Astrocyte of the spinal cord (primary cell): ENCODE measurements around the gene KDM4D.
"Not testable (repeated sequence)": the region's sequence is repeated elsewhere in the genome, so short reads cannot be mapped to it uniquely, and the experiment has no call there.

Source experiments
- DNase-seq: peaks from one replicate; pipeline ENCODE4 v3.0.0; 2011; ENCODE audit warnings: low read depth, low spot score
- H3K4me3 ChIP-seq: 2 replicates; pipeline ENCODE4 v1.5.1; 2011; ENCODE audit warnings: low read depth, mild to moderate bottlenecking, low read length, moderate library complexity
- in situ Hi-C: cut with HindIII; loops from 2 replicates; pipeline ENCODE4 v1.10.0; 2017; ENCODE audit warnings: low sequenced_read_pairs
- TF ChIP-seq, protein P1 (sequence below): IDR thresholded peaks from 2 replicates; pipeline ENCODE4 v1.5.1; 2012; ENCODE audit warnings: low read depth, mild to moderate bottlenecking, low read length, inconsistent platforms

KDM4D gene

GRCh38 chr11:95035316-95035715, 61.8 kb downstream of the KDM4D start:
- TF ChIP-seq, protein P1, sequence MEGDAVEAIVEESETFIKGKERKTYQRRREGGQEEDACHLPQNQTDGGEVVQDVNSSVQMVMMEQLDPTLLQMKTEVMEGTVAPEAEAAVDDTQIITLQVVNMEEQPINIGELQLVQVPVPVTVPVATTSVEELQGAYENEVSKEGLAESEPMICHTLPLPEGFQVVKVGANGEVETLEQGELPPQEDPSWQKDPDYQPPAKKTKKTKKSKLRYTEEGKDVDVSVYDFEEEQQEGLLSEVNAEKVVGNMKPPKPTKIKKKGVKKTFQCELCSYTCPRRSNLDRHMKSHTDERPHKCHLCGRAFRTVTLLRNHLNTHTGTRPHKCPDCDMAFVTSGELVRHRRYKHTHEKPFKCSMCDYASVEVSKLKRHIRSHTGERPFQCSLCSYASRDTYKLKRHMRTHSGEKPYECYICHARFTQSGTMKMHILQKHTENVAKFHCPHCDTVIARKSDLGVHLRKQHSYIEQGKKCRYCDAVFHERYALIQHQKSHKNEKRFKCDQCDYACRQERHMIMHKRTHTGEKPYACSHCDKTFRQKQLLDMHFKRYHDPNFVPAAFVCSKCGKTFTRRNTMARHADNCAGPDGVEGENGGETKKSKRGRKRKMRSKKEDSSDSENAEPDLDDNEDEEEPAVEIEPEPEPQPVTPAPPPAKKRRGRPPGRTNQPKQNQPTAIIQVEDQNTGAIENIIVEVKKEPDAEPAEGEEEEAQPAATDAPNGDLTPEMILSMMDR: no peak
- no peak for DNase-seq
- in situ Hi-C loops: no loop called here
- no peak overlapping the region for H3K4me3 ChIP-seq

DNA sequence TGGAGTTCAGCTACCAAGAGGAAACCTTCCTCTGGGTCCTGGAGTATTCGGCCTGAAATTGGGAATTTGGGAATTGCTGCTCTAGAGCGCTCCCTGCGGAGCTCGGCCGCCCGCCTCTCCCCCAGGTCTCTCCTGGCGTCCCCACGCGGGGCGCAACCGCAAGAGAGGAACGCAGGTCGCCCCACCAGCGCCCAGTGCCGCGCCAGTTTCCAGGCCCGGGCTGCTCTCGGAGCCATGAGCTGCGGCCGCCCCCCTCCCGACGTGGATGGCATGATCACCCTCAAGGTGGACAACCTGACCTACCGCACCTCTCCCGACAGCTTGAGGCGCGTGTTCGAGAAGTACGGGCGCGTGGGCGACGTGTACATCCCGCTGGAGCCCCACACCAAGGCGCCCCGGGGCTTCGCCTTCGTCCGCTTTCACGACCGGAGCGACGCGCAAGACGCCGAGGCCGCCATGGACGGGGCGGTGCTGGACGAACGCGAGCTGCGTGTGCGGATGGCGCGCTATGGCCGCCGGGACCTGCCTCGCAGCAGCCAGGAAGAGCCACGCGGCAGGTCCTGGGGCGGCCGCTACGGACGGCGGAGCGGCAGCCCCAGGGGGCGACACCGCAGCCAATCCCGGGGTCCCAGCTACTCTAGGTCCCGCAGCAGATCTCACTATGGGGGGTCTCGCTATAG, 64.0 kb downstream of the KDM4D start:
- peak overlapping the region; percentile 30 for H3K4me3 ChIP-seq

DNA sequence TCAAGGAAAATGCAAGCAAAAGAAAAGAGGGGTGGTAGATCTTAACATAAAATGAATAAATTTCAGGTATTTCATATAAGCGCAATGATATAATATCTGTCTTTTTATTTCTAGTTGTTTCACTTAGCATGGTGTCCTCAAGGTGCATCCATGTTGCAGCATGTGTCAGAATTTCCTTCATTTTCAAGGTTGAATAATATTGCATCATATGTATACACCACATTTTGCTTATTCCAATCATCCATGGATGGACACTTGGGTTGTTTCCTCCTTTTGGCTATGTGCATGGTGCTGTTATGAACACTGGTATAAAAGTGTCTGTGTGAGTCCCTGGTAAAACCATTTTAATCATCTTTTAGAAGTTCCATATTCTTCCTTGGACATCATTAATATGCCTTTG, 68.7 kb downstream of the KDM4D start:
- in situ Hi-C loops: no loop called here
- H3K4me3 ChIP-seq: no peak overlapping the region
- DNase-seq: no peak
- TF ChIP-seq, protein P1: no peak

More for the DNA sequence above, 64.0 kb downstream of the KDM4D start:
- TF ChIP-seq, protein P1: peak; percentile 10
- in situ Hi-C loops: not testable (repeated sequence)
- peak; percentile 5 for DNase-seq

DNA sequence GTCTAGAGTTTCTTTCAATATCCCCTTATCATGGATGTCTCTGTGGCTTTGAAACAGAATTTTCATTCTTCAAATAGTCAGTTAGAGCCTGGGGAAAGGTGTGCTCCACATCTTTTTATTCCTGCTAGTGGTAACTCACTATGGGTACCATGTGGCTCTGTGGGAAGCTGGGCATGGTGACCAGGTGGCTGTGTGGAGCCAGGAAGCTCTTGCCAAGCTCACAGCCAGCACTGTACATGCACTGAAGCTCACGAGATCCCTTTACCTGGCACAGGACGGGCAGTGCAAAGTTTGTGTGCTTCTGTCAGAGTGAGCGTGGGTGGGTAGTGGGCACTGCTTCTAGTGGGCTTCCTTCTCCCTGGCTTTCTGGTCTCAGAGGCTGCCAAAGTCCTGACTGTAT, 69.4 kb downstream of the KDM4D start:
- no peak overlapping the region for H3K4me3 ChIP-seq
- in situ Hi-C loops: no loop called here
- no peak for DNase-seq
- TF ChIP-seq, protein P1: no peak

DNA sequence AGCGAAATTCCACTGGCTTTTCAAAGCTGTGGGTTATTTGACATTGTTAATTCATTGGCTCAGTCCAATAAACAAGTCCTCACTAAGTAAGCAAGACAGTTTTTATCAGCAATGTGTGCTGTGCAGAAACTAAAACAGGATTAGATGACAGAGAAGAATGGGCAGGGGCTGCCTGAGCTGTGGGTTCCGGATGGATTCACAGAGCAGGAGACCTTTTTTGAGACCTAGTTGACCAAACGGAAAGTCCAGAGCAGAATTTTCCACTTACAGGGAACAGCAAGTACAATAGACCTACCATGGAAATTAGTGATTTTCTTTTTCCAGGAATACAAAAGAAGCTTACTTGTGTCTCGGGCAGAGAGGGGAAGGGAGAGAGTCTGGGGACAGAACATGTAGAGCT, 70.5 kb downstream of the KDM4D start:
- TF ChIP-seq, protein P1: no peak
- no peak for DNase-seq
- H3K4me3 ChIP-seq: no peak overlapping the region
- in situ Hi-C loops: no loop called here

DNA sequence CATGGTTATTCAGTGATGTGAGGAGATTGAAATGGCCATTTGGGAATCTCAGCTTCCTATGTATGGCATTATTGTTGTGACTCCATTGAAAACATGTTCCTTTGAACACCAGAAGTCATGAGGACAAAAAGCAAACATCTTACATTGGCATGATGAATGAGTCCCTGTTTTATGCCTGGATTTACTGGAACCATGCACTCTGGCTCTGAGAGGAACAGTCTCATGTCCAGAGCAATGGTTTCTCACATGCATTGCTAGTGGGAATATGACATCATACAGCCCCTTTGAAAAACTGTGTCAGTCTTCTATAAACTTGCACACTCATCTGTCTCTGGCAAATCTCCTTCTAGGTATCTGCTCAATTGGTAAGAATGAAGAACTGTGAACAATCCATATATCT, 72.3 kb downstream of the KDM4D start:
- in situ Hi-C loops: no loop called here
- TF ChIP-seq, protein P1: no peak
- no peak overlapping the region for H3K4me3 ChIP-seq
- DNase-seq: no peak
